ENCODE data around the gene FAM47E.

- TF ChIP-seq YY1 (IDR thresholded peaks at IDR 0.05; ENCODE audit: insufficient read depth, insufficient replicate concordance, low read depth, low read length) (no peak), NCOA5 (CRISPR knock-in tag; IDR thresholded peaks at IDR 0.05) (no peak), POLR2A (IDR thresholded peaks at IDR 0.05; ENCODE audit: insufficient read depth in 1 of 2, low read depth in 2 of 2, low read length in 2 of 2) (no peak), PBX3 (CRISPR knock-in tag; IDR thresholded peaks at IDR 0.05; ENCODE audit: borderline replicate concordance) (no peak), ETV5 (CRISPR knock-in tag; IDR thresholded peaks at IDR 0.05; ENCODE audit: borderline replicate concordance) (no peak), ZFY (CRISPR knock-in tag; IDR thresholded peaks at IDR 0.05) (no peak), ZNF569 (CRISPR knock-in tag; IDR thresholded peaks at IDR 0.05; ENCODE audit: borderline replicate concordance) (no peak), HNF4A (CRISPR knock-in tag; IDR thresholded peaks at IDR 0.05) (peak; percentile 22; the same call in 1 of the 2 replicates), CTCF (CRISPR knock-in tag; IDR thresholded peaks at IDR 0.05) (no peak), HMGXB4 (CRISPR knock-in tag; IDR thresholded peaks at IDR 0.05; ENCODE audit: borderline replicate concordance in 1 of 2, low read depth in 1 of 2) (no peak)
Measured at GRCh38 chr4:76226418-76226817, 25.1 kb upstream of the FAM47E start.
